Peyer's patch (tissue), 4 donors: ENCODE data around the gene SLC22A3.

Experiments
- CTCF ChIP-seq, 6 experiments: fragments of 450-650 bp in 4 of 6; fragments of 200-600 bp in 2 of 6; sonication (generic) in 1 of 6; IDR thresholded peaks; one replicate each; pipeline ENCODE4 v1.5.1; 2017 to 2019; ENCODE audit warnings: antibody characterized with exemption in 6 of 6, mild to moderate bottlenecking in 3 of 6, moderate library complexity in 1 of 6
- POLR2A ChIP-seq, 2 donors: fragments of 450-650 bp; IDR thresholded peaks; one replicate each; pipeline ENCODE4 v1.5.1; 2017; ENCODE audit warnings: antibody characterized with exemption in 2 of 2, mild to moderate bottlenecking in 2 of 2, moderate library complexity in 2 of 2

DNA sequence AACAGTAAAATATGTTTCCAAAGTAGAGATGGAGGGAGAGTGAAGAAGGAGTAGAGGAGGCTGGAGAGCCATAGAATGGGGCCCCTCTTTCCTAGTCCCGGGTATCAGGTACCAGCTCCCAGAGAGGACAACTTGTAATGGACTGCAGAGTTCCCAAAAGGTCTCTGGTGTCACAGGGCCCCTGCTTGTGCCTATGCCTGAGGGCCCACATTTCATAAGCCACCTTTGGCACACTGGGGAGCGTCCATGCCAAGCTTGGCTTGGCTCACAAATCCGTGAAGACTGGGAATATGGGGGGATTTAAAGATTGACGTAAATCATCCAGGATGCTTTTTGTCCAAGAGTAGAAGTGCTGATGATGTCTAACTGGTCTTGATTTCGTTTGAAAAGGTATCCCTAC, 16.4 kb upstream of the SLC22A3 start:
- TF ChIP-seq POLR2A (IDR thresholded peaks at IDR 0.05) (no peak), CTCF (IDR thresholded peaks at IDR 0.05) (no peak)
